HEK293T (cell line): ENCODE measurements around the gene BRAT1.

ENCODE experiments used
- ARNT ChIP-seq: fragments of 450-650 bp; IDR thresholded peaks from 2 replicates; pipeline ENCODE4 v1.6.1; 2017; ENCODE audit warnings: mild to moderate bottlenecking
- ELF4 ChIP-seq: fragments of 450-650 bp; IDR thresholded peaks from 2 replicates; pipeline ENCODE4 v1.6.1; 2017; ENCODE audit warnings: antibody characterized with exemption
- FOXA1 ChIP-seq: fragments of 450-650 bp; IDR thresholded peaks from 2 replicates; pipeline ENCODE4 v1.6.1; 2016; ENCODE audit warnings: mild to moderate bottlenecking
- FOXM1 ChIP-seq: fragments of 450-650 bp; IDR thresholded peaks from 2 replicates; pipeline ENCODE4 v1.6.1; 2017; ENCODE audit warnings: mild to moderate bottlenecking, borderline replicate concordance
- HDGF ChIP-seq: fragments of 450-650 bp; IDR thresholded peaks from 2 replicates; pipeline ENCODE4 v1.6.1; 2017; ENCODE audit warnings: antibody characterized with exemption, borderline replicate concordance
- LEF1 ChIP-seq: fragments of 450-650 bp; IDR thresholded peaks from 2 replicates; pipeline ENCODE4 v1.6.1; 2017; ENCODE audit warnings: mild to moderate bottlenecking, borderline replicate concordance
- NFRKB ChIP-seq: fragments of 450-650 bp; IDR thresholded peaks from 2 replicates; pipeline ENCODE4 v1.6.1; 2016; ENCODE audit warnings: mild to moderate bottlenecking, moderate library complexity
- PKNOX1 ChIP-seq: fragments of 450-650 bp; IDR thresholded peaks from 2 replicates; pipeline ENCODE4 v1.6.1; 2016
- SP1 ChIP-seq: fragments of 450-650 bp; IDR thresholded peaks from 2 replicates; pipeline ENCODE4 v1.6.1; 2017
- SUZ12 ChIP-seq: fragments of 450-650 bp; IDR thresholded peaks from 2 replicates; pipeline ENCODE4 v1.6.1; 2016; ENCODE audit warnings: mild to moderate bottlenecking
- TARDBP ChIP-seq: fragments of 450-650 bp; IDR thresholded peaks from 2 replicates; pipeline ENCODE4 v1.6.1; 2016
- ZNF384 ChIP-seq: fragments of 450-650 bp; IDR thresholded peaks from 2 replicates; pipeline ENCODE4 v1.6.1; 2016

GRCh38 chr7:2492038-2492437 is 63.3 kb downstream of the BRAT1 start:
- TF ChIP-seq PKNOX1 (no peak), FOXA1 (no peak), FOXM1 (no peak), ELF4 (no peak), ZNF384 (no peak), NFRKB (no peak), SUZ12 (no peak), SP1 (no peak), LEF1 (no peak), HDGF (no peak), TARDBP (no peak), ARNT (no peak)
